MM.1S (cell line): ENCODE results near the gene TSPAN33.

Experiments used
- EZH2phosphoT487 ChIP-seq: fragments of 300-600 bp; sonication (generic); IDR thresholded peaks from 2 replicates; pipeline ENCODE4 v1.6.1; 2018; ENCODE audit warnings: antibody characterized with exemption, low read length
- TF ChIP-seq, protein P1 (sequence below): fragments of 300-600 bp; sonication (generic); IDR thresholded peaks from 2 replicates; pipeline ENCODE4 v1.5.1; 2016; ENCODE audit warnings: antibody characterized with exemption, low read length, mixed read lengths

DNA sequence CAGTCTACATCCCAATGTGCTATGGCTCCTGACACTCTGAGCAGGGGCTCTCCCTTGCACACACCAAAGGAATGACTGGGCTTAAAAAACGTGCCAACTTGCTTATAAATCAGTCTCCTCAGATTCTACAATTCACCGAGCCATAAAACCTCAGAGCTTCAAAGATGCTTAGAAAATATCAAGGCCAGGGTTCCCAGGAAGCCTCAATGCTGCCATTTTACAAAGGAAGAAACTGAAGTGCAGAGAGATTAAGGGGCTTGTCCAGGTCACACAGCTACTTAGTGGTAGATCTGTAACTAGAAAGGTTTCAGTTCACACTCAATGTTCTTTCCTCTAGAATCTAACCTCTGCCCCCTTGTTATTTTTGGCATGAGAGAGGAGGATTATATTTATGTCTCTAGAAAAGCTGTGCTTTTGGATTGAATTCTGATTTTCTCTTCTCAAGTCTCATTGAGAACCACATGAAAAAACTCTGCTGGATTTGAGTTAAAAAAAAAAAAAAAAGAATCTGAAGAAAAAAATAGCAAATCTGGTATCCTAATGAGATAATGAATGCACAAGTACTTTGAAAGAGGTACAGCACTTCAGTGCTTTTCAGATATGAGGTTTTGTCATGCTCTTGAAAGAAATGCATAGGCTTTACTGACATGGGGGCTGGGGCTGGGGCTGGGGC lies 22.3 kb upstream of the TSPAN33 start:
- TF ChIP-seq, protein P1, sequence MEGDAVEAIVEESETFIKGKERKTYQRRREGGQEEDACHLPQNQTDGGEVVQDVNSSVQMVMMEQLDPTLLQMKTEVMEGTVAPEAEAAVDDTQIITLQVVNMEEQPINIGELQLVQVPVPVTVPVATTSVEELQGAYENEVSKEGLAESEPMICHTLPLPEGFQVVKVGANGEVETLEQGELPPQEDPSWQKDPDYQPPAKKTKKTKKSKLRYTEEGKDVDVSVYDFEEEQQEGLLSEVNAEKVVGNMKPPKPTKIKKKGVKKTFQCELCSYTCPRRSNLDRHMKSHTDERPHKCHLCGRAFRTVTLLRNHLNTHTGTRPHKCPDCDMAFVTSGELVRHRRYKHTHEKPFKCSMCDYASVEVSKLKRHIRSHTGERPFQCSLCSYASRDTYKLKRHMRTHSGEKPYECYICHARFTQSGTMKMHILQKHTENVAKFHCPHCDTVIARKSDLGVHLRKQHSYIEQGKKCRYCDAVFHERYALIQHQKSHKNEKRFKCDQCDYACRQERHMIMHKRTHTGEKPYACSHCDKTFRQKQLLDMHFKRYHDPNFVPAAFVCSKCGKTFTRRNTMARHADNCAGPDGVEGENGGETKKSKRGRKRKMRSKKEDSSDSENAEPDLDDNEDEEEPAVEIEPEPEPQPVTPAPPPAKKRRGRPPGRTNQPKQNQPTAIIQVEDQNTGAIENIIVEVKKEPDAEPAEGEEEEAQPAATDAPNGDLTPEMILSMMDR = no peak
- no peak for TF ChIP-seq EZH2phosphoT487
